Cardiac ventricle fibroblast (primary cell): Measurements from ENCODE around the gene ATP13A2. TPM values are rescaled to one million over a fixed set of nuclear protein-coding genes. Genes with fewer than 3 reads are reported as not detected.

Experiments
- total RNA-seq: library from RNA; depleted of rRNA; stranded (reverse); fragments of >200 nt; gene quantifications from 2 replicates; pipeline ENCODE4 v1.2.3, GENCODE V29; 2015

ATP13A2 gene, protein sequence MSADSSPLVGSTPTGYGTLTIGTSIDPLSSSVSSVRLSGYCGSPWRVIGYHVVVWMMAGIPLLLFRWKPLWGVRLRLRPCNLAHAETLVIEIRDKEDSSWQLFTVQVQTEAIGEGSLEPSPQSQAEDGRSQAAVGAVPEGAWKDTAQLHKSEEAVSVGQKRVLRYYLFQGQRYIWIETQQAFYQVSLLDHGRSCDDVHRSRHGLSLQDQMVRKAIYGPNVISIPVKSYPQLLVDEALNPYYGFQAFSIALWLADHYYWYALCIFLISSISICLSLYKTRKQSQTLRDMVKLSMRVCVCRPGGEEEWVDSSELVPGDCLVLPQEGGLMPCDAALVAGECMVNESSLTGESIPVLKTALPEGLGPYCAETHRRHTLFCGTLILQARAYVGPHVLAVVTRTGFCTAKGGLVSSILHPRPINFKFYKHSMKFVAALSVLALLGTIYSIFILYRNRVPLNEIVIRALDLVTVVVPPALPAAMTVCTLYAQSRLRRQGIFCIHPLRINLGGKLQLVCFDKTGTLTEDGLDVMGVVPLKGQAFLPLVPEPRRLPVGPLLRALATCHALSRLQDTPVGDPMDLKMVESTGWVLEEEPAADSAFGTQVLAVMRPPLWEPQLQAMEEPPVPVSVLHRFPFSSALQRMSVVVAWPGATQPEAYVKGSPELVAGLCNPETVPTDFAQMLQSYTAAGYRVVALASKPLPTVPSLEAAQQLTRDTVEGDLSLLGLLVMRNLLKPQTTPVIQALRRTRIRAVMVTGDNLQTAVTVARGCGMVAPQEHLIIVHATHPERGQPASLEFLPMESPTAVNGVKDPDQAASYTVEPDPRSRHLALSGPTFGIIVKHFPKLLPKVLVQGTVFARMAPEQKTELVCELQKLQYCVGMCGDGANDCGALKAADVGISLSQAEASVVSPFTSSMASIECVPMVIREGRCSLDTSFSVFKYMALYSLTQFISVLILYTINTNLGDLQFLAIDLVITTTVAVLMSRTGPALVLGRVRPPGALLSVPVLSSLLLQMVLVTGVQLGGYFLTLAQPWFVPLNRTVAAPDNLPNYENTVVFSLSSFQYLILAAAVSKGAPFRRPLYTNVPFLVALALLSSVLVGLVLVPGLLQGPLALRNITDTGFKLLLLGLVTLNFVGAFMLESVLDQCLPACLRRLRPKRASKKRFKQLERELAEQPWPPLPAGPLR
- 22.5 and 25.0 TPM in 2 replicates for total RNA-seq

DNA sequence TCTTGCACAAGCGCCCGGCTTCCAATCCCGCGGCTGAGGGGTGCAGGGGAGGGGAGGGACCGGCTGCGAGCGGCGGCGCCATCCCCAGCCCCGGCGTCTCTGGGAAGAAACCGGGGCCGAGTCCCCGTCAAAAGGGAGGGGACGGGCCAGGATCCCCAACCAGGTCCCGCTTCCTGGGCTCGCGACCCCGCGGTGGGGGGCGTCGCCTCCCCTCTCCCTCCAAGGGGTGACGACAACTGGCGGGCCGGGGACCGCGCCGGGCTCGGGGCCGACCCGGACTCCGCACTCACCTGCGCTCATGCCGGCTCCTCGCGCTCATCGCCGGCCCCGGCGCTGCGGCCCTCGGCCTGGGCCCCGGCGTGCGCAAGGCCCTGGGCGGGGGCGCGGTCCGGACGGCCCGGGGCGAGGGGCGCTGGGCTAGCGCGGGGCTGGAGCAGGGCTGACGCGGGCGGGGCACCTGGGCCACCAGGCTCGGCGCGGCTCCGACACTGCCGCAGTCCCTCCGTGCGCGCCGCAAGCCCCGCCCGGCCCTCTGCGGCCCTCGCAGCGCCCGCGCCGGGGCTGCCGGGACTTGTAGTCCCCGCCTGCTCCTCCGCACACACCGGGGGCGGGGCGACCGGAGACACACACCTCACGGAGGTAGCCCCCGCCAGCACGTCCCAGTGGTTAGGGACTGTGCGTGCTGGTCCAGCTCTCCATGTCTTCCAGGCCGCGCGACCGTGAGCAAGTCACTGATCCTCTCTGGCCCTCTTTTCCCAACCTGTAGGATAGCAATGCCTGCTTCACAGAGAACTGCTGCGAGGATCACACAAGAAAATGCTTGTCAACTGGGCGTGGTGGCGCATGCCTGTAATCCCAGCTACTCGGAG, at the start of gene ATP13A2:
Gene ATP13A2 (minus strand): TSS at position 490 of the 869 bp plus-strand sequence. CDS start 190 bp downstream, at position 300.

DNA sequence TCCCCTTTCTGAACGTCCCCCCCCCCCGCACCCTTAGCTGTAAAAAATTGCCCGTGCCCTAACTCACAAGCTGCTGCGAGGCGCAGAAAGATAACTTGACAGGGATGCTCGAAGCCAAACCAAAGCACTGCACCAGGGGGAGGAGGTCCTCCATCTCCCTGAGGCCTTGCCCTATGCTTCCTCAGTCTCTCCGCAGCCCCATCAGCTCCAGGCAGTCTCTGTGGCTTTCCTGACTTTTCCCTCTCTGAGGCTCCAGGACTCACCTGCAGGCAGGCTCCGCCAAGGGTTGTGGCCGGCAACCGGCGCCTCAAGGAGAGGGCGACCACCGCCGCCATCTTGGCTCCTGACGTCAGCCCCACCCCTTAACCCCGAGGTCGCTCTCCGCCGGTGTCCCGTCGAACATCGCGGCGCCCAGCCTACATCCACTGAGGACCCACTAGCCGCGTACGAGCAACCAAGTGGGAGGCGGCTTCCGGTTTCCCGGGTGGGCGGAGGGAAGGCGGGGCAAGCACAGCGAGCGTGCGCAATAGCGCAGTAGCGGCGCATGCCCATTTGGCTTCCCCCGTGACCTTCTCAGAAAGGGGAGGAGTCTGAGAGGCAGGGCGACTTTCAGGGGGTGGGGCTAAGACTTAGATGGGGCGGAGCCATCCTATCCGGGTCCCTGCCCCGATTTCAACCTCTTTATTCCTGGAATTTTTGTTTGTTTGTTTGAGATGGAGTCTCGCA, 42.1 kb upstream of the ATP13A2 start, which contains the start of gene SDHB:
Gene SDHB (minus strand): TSS at position 348 of the 726 bp plus-strand sequence. CDS start 13 bp downstream, at position 335.

DNA sequence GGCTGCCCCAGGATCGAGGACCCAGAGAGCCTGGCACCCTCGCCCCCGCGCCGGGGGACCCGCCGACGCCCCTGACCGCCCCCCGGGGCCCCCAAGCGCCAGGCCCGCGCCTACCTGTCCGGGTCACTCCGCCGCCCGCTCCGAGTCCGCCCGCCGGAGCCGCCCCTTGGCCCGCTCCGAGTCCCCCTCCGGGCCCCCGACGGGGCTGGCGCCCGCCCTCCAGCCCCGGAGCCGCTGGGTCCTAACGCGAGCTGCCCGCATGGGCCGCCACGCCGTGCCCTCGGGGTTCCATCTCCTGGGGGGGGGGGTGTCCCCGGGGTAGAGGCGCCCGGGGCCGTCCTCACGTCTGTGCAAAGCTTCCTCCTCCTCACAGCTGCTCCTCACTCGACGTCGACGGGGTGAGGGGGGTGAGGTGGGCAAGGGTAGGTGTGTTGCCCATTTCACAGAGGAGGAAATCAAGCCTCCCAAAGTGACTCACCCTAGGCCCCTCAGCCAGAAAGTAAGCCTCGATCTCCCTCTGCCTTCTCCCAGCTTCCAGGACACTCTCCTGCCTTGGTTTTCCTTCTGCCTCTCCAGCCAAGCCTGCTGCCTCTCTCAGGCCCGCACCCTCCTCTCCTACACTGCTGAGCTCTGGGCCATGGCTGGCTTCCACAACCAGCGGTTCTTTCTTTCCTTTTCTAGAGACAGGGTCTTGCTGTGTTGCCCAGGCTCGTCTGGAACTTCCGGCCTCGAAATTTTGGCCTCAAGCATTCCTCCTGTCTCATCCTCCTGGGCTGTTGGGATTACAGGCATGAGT, 31.1 kb downstream of the ATP13A2 start, which contains the start of gene MFAP2:
Gene MFAP2 (minus strand): TSS at position 148 of the 796 bp plus-strand sequence. CDS start 2,347 bp downstream, outside the sequence.

Other genes with a start within 250 kb of the ATP13A2 start
- gene RNU1-2, start 115.9 kb downstream of the ATP13A2 start, total RNA-seq = under 0.01 TPM in 2 replicates
- gene CROCC, start 90.0 kb downstream of the ATP13A2 start, total RNA-seq = 7.6 and 9.7 TPM in 2 replicates
- gene MFAP2, start 31.3 kb downstream of the ATP13A2 start, total RNA-seq = 85.2 and 88.5 TPM in 2 replicates
- gene SDHB, start 42.1 kb upstream of the ATP13A2 start, total RNA-seq = 46.2 and 68.0 TPM in 2 replicates
- not detected in 2 replicates for gene PADI2, start 107.5 kb upstream of the ATP13A2 start, total RNA-seq
- gene PADI1, start 193.2 kb upstream of the ATP13A2 start, total RNA-seq = not detected in 2 replicates
- not detected in 2 replicates for gene PADI3, start 237.2 kb upstream of the ATP13A2 start, total RNA-seq